Adrenal gland (tissue), 5 donors: ENCODE data around the gene RGS6.

Experiments
- POLR2A ChIP-seq, 2 donors: fragments of 450-650 bp; IDR thresholded peaks; one replicate each; pipeline ENCODE4 v1.6.1; 2017; ENCODE audit warnings: antibody characterized with exemption in 2 of 2, mild to moderate bottlenecking in 2 of 2, moderate library complexity in 1 of 2
- TF ChIP-seq, protein P1 (sequence below), 6 experiments: fragments of 450-650 bp in 4 of 6; fragments of 200-600 bp in 2 of 6; sonication (generic) in 1 of 6; IDR thresholded peaks; 1 replicate in 5 of 6; 2 replicates in 1 of 6; pipeline versions ENCODE4 v1.5.1 to v1.8.0; 2016 to 2021; ENCODE audit warnings: antibody characterized with exemption in 6 of 6, mild to moderate bottlenecking in 2 of 6, moderate library complexity in 1 of 6
- donor health status: DM: no; HTN: no; CAD: no.

DNA sequence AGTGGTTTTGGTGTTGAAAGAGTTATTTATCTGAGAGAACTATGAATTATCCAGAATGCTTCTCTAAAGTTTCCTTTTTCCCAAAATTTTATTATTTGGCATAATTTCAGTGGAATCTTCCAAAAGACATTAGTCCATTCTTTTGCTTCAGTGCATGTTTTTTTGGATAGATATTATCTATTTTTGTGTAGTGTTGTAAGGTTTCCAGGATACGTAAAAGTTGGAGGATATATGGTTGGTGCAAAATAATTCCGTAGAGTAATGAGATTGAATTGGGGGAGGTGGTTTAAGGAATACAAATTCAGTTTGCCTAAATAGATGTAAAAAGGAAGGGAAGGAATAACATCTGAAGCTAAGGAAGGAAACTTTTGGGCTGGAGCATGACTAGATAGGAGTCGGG is 186.6 kb downstream of the RGS6 start:
- no peak for TF ChIP-seq POLR2A (IDR thresholded peaks at IDR 0.05)
- TF ChIP-seq, protein P1, sequence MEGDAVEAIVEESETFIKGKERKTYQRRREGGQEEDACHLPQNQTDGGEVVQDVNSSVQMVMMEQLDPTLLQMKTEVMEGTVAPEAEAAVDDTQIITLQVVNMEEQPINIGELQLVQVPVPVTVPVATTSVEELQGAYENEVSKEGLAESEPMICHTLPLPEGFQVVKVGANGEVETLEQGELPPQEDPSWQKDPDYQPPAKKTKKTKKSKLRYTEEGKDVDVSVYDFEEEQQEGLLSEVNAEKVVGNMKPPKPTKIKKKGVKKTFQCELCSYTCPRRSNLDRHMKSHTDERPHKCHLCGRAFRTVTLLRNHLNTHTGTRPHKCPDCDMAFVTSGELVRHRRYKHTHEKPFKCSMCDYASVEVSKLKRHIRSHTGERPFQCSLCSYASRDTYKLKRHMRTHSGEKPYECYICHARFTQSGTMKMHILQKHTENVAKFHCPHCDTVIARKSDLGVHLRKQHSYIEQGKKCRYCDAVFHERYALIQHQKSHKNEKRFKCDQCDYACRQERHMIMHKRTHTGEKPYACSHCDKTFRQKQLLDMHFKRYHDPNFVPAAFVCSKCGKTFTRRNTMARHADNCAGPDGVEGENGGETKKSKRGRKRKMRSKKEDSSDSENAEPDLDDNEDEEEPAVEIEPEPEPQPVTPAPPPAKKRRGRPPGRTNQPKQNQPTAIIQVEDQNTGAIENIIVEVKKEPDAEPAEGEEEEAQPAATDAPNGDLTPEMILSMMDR (IDR thresholded peaks at IDR 0.05): no peak
